Activated T-cell treated with anti-CD3 and anti-CD28 coated beads for 24 hours (primary cell): Measurements from ENCODE around the gene METTL6.
"Not testable (repeated sequence)": the region's sequence is repeated elsewhere in the genome, so short reads cannot be mapped to it uniquely, and the experiment has no call there.

Experiments
- DNase-seq: peaks from one replicate; pipeline ENCODE4 v3.0.0-alpha.2; 2020; ENCODE audit warnings: low read depth

Gene METTL6

DNA sequence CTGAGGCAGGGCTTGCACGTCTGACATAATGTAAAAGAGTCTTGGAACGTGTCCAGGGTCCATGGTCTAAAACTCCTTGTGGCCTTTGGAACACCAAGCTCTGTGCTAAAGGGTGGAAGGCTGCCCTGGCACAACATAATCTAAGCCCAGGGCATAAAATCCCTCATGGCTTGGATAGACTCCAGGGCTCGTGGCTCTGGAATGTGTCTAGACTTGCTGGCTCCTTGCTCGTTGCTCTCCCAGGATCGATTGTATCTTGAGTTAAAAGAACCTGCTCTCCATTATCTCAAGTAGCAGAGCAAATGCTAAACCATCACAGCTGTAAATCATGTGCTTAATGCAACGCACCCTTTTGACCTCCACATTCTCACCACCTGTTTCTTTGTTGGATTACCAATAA is 63.3 kb downstream of the METTL6 start:
- DNase-seq, result not testable (repeated sequence)

DNA sequence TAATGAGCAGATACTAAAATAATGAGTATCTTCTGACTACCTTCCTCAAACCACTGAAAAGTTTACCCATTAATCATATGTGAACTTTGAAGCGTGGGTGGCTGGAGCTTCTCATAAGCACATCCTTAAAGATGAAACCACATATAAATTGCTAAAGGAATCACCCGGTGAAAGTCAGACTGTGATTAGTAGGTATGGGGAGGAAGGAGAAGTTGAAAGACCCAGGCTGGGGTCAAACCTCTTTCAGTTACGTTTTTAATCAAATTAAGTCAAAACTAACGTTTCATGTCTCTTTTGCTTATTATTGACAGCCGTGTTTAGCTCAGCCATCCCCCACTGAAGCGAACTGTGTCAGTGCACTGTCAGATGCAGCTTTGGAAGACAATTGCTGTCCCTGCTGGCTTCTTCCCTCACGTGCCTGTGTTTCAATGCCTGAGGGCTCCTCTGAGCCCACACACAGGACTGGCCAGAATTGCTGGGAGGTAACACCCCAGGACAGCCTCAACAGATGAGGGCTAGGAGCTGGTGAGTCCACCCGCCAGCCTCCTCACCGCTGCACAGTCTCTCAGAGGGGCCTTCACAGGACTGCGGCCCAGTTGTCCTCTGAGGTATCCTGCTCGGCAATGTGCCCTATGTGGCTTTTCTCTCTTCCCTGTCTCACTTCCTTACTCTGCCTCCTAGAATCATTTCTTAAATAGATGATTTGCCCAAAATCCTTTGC is 65.7 kb downstream of the METTL6 start:
- DNase-seq, result peak; percentile 40

DNA sequence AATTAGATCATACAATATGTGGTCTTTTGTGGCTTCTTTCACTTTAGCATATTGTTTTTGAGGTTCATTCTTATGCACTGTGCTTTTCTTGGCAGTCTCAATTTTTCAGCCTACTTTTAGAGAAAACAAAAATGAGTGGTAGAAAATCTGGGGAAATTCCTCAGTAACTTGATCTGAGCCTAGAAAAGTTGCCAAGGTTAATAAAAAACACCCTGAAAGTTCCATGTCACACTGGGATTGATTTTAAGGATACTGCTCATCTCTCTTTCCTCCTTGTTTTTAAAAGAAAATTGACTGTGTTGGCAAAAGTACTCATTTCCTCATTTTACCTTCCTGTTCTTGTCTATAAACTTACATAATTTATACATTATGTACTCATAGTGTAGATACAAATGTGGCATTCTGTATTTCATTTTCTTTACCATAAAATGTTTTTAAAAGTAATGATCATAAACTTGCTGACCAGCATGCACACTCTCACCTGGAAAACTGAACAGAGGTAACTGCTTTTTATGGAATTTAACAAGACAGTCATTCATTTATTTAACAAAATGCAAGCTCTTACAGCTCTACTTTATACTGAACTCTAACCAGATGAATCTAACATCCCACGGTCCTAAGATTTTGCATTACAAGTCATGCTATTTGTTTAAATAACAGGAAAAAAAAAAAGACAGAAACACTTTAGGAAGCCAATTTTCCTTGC is 66.4 kb downstream of the METTL6 start:
- no peak for DNase-seq
